ENCODE results near the gene KRTAP2-4.
"Not testable (repeated sequence)": the region's sequence is repeated elsewhere in the genome, so short reads cannot be mapped to it uniquely, and the experiment has no call there.

DNA sequence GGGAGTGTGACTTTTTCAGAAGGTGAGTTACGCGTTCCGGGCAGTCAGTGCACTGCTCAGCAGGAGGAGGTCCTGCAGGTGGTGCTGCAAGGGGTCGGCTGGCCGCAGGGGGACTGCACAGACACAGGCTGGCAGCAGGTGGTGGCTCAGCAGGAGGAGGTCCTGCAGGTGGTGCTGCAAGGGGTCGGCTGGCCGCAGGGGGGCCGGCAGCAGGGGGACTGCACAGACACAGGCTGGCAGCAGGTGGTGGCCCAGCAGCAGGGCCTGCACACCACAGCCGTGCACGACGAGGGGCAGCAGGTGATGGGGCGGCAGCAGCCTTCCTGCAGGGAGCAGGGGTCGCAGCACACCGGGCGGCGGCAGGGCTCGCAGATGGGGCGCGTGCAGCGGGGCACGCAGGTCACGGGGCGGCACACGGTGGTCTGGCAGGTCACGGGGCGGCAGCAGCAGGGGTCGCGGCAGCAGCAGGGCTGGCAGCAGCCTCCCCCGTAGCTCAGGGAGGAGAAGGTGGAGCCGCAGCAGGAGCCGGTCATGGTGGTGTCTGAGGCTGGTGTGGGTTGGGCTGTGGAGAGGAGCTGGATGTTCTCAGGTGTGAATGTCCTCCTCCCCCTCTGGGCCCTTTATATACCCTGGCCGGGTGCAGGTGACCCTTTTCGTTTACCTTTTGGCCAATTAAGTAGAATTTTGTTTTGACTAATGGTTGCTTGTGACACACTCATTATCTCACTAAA is 18.8 kb downstream of the KRTAP2-4 start, which contains the start of gene KRTAP2-1:
- not testable (repeated sequence) for TF ChIP-seq POLR2A (IDR thresholded peaks at IDR 0.05; ENCODE audit: low read depth, low read length); FOS (IDR thresholded peaks at IDR 0.05; ENCODE audit: borderline replicate concordance, insufficient read depth, low read length); GATA2 (IDR thresholded peaks at IDR 0.05; ENCODE audit: insufficient read depth, insufficient read length, low read depth, low read length); POLR2AphosphoS5 (IDR thresholded peaks at IDR 0.05; ENCODE audit: insufficient read depth, low read depth, low read length); MAX (IDR thresholded peaks at IDR 0.05; ENCODE audit: insufficient read depth, insufficient read length)
- TF ChIP-seq, protein P1, sequence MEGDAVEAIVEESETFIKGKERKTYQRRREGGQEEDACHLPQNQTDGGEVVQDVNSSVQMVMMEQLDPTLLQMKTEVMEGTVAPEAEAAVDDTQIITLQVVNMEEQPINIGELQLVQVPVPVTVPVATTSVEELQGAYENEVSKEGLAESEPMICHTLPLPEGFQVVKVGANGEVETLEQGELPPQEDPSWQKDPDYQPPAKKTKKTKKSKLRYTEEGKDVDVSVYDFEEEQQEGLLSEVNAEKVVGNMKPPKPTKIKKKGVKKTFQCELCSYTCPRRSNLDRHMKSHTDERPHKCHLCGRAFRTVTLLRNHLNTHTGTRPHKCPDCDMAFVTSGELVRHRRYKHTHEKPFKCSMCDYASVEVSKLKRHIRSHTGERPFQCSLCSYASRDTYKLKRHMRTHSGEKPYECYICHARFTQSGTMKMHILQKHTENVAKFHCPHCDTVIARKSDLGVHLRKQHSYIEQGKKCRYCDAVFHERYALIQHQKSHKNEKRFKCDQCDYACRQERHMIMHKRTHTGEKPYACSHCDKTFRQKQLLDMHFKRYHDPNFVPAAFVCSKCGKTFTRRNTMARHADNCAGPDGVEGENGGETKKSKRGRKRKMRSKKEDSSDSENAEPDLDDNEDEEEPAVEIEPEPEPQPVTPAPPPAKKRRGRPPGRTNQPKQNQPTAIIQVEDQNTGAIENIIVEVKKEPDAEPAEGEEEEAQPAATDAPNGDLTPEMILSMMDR (IDR thresholded peaks at IDR 0.05; ENCODE audit: extremely low read depth in 1 of 2, insufficient read depth in 1 of 2, low read depth in 1 of 2, low read length in 2 of 2) = not testable (repeated sequence)
